DOHH2 (cell line): ENCODE measurements around the gene CHRNA9.

Experiments used
- H3F3A ChIP-seq: fragments of 200-600 bp; sonication (generic), shearing (Covaris generic); 2 replicates; pipeline ENCODE4 v1.6.0; 2016; ENCODE audit warnings: antibody characterized with exemption, mild to moderate bottlenecking; ENCODE audit not compliant: control insufficient read depth, insufficient read depth
- H3K27ac ChIP-seq: fragments of 200-600 bp; sonication (generic); 2 replicates; pipeline ENCODE4 v1.5.1; 2014; ENCODE audit warnings: low read depth, mild to moderate bottlenecking, low read length, moderate library complexity
- H3K27me3 ChIP-seq: fragments of 200-600 bp; sonication (generic); 2 replicates; pipeline ENCODE4 v1.6.1; 2014; ENCODE audit warnings: mild to moderate bottlenecking, low read length, mixed read lengths; ENCODE audit not compliant: control insufficient read depth
- H3K36me3 ChIP-seq: fragments of 200-600 bp; sonication (generic); 2 replicates; pipeline ENCODE4 v1.6.1; 2014; ENCODE audit warnings: mild to moderate bottlenecking, low read length, moderate library complexity, mixed read lengths; ENCODE audit not compliant: control insufficient read depth
- H3K4me1 ChIP-seq: fragments of 200-600 bp; sonication (generic); 2 replicates; pipeline ENCODE4 v1.6.1; 2014; ENCODE audit warnings: mild to moderate bottlenecking, low read length, mixed read lengths; ENCODE audit not compliant: control insufficient read depth
- H3K4me2 ChIP-seq: fragments of 200-600 bp; sonication (generic); 2 replicates; pipeline ENCODE4 v1.6.0; 2014; ENCODE audit warnings: mild to moderate bottlenecking, low read length, moderate library complexity
- H3K4me3 ChIP-seq: fragments of 200-600 bp; sonication (generic); 2 replicates; pipeline ENCODE4 v1.5.1; 2014; ENCODE audit warnings: mild to moderate bottlenecking, low read length, mixed read lengths
- H3K79me2 ChIP-seq: fragments of 200-600 bp; sonication (generic); 2 replicates; pipeline ENCODE4 v1.6.1; 2014; ENCODE audit warnings: mild to moderate bottlenecking, low read length, mixed read lengths; ENCODE audit not compliant: control insufficient read depth
- H3K9me2 ChIP-seq: fragments of 200-600 bp; sonication (generic); replicated peaks from 2 replicates; pipeline ENCODE4 v1.6.1; 2014; ENCODE audit warnings: mild to moderate bottlenecking, low read length, mixed read lengths; ENCODE audit not compliant: control insufficient read depth
- H3K9me3 ChIP-seq: fragments of 200-600 bp; sonication (generic); 2 replicates; pipeline ENCODE4 v1.6.1; 2014; ENCODE audit warnings: antibody characterized with exemption, low read length, mixed read lengths; ENCODE audit not compliant: control insufficient read depth, insufficient read depth
- H4K20me1 ChIP-seq: fragments of 200-600 bp; sonication (generic); 2 replicates; pipeline ENCODE4 v1.6.0; 2014; ENCODE audit warnings: low read depth, mild to moderate bottlenecking, antibody characterized with exemption, low read length, moderate library complexity; ENCODE audit not compliant: control insufficient read depth, insufficient read depth
- EZH2phosphoT487 ChIP-seq: fragments of 200-600 bp; sonication (generic); IDR thresholded peaks from 2 replicates; pipeline ENCODE4 v1.6.1; 2017; ENCODE audit warnings: borderline replicate concordance, mild to moderate bottlenecking, antibody characterized with exemption, low read length, moderate library complexity, mixed read lengths
- TF ChIP-seq, protein P1 (sequence below): fragments of 200-600 bp; sonication (generic); IDR thresholded peaks from one replicate; pipeline ENCODE4 v1.5.1; 2014; ENCODE audit warnings: antibody characterized with exemption, mild to moderate bottlenecking, low read depth, low read length; ENCODE audit not compliant: poor library complexity, severe bottlenecking

CHRNA9 gene

DNA sequence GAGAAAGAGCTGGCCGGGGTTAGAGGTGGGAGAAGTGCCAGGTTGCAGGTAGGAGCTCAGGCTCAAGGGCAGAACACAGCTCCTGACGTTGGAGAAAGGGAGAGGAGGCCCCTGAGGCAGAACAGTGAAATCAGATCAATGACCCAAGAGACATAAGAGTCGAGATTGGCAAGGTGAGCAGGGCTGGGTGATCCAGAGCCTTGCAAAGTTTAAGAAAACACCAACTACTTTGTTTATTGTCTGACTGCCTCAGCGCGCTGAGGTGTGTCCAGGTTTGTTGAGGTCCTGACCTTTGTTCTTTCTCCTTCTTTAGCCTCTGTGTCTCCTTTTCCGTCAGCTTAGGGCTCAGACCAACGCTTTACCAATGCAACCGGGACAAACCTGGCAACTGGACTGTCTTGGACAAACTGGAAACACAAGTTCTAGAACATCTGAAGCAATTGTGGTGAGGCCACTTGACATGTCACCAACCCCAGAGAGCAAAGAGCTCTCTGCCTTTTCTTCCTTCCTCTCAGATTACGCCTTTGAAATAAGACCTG is 28.3 kb downstream of the CHRNA9 start:
- Histone ChIP-seq H3K27me3 (no peaks in the 10 kb centered on the region), H3K36me3 (no peaks in the 10 kb centered on the region), H3K9me2 (no peaks in the 10 kb centered on the region), H3K4me3 (no peak overlapping the region), H3K9me3 (no peaks in the 10 kb centered on the region), H3F3A (no peaks in the 10 kb centered on the region), H3K79me2 (no peaks in the 10 kb centered on the region), H4K20me1 (no peaks in the 10 kb centered on the region), H3K4me2 (no peak overlapping the region), H3K4me1 (no peaks in the 10 kb centered on the region; the same call in 1 of the 2 replicates), H3K27ac (no peak overlapping the region)
- no peak for TF ChIP-seq EZH2phosphoT487
- TF ChIP-seq, protein P1, sequence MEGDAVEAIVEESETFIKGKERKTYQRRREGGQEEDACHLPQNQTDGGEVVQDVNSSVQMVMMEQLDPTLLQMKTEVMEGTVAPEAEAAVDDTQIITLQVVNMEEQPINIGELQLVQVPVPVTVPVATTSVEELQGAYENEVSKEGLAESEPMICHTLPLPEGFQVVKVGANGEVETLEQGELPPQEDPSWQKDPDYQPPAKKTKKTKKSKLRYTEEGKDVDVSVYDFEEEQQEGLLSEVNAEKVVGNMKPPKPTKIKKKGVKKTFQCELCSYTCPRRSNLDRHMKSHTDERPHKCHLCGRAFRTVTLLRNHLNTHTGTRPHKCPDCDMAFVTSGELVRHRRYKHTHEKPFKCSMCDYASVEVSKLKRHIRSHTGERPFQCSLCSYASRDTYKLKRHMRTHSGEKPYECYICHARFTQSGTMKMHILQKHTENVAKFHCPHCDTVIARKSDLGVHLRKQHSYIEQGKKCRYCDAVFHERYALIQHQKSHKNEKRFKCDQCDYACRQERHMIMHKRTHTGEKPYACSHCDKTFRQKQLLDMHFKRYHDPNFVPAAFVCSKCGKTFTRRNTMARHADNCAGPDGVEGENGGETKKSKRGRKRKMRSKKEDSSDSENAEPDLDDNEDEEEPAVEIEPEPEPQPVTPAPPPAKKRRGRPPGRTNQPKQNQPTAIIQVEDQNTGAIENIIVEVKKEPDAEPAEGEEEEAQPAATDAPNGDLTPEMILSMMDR = no peak

DNA sequence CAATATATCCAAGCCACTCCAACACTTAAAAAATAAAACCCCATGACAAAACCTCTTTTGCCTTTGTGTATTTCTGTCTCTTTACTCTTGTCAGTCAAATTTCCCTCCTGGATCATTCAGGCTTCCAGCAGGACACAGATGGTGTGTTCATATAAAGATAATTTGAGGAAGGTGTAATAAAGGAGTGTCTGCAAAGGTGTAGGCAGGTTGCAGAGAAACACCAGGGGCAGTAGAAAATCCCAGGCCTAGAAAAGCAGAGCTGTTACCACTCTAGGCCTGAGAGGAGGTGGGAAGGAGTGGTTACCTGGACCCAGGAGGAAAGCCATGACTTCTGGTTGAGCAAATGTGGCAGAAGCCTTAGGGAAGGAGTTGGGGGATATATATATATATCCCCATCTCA is 28.8 kb downstream of the CHRNA9 start:
- H3K27ac ChIP-seq = no peak overlapping the region
- no peak overlapping the region for H3K4me3 ChIP-seq
- no peaks in the 10 kb centered on the region for H3K79me2 ChIP-seq
- TF ChIP-seq, protein P1 = no peak
- no peak for TF ChIP-seq EZH2phosphoT487
- H3K27me3 ChIP-seq = no peaks in the 10 kb centered on the region
- no peaks in the 10 kb centered on the region for H4K20me1 ChIP-seq
- H3K36me3 ChIP-seq = no peaks in the 10 kb centered on the region
- no peaks in the 10 kb centered on the region for H3F3A ChIP-seq
- H3K4me1 ChIP-seq = no peaks in the 10 kb centered on the region; the same call in 1 of the 2 replicates
- H3K4me2 ChIP-seq = no peak overlapping the region
- no peaks in the 10 kb centered on the region for H3K9me2 ChIP-seq
- no peaks in the 10 kb centered on the region for H3K9me3 ChIP-seq

DNA sequence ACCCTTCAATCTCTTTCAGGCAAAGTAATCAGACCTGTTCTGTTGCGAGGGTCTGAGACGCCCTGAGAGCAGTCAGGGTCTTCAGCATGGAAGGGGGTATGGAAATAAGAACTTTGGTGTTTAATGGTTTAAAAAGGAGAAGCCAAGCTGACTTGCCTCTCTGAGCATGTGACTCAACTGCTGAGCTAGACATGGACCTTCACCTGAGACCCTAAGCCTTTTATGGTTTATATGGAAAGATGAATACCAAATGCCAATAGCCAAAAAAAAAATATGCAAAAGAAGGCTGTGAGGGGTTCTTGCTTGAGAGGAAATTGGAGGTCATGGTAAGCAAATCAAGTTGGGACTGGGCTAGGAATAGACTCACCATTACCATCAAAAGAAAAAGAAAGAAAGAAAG is 30.6 kb downstream of the CHRNA9 start:
- H3K4me1 ChIP-seq = no peaks in the 10 kb centered on the region; the same call in 1 of the 2 replicates
- no peak for TF ChIP-seq EZH2phosphoT487
- TF ChIP-seq, protein P1 = no peak
- H3K36me3 ChIP-seq = no peaks in the 10 kb centered on the region
- no peak overlapping the region for H3K4me2 ChIP-seq
- no peaks in the 10 kb centered on the region for H3F3A ChIP-seq
- no peak overlapping the region for H3K4me3 ChIP-seq
- no peaks in the 10 kb centered on the region for H3K9me3 ChIP-seq
- no peaks in the 10 kb centered on the region for H3K27me3 ChIP-seq
- H3K27ac ChIP-seq = no peak overlapping the region
- no peaks in the 10 kb centered on the region for H3K79me2 ChIP-seq
- no peaks in the 10 kb centered on the region for H4K20me1 ChIP-seq
- H3K9me2 ChIP-seq = no peaks in the 10 kb centered on the region
